K562 (cell line): Measurements from ENCODE around the gene DLL4. TPM values are rescaled to one million over a fixed set of nuclear protein-coding genes. Genes with fewer than 3 reads are reported as not detected.

Source experiments
- BDP1 ChIP-seq: IDR thresholded peaks from 3 replicates; pipeline ENCODE4 v1.6.1; 2011; ENCODE audit not compliant: insufficient read length, insufficient read depth
- CCNT2 ChIP-seq: IDR thresholded peaks from 2 replicates; pipeline ENCODE4 v1.6.1; 2011; ENCODE audit warnings: borderline replicate concordance, low read depth, mild to moderate bottlenecking, moderate library complexity, mixed read lengths, low read length; ENCODE audit not compliant: insufficient read length; ENCODE audit errors: extremely low read depth
- DNMT1 ChIP-seq: fragments of 450-650 bp; IDR thresholded peaks from 2 replicates; pipeline ENCODE4 v1.6.1; 2016; ENCODE audit warnings: antibody characterized with exemption, mild to moderate bottlenecking
- GABPB1 ChIP-seq: sonication (generic); formaldehyde crosslinking; IDR thresholded peaks from 2 replicates; pipeline ENCODE4 v1.8.0; 2022; ENCODE audit warnings: mild to moderate bottlenecking, missing genetic modification reagents
- JUNB ChIP-seq: fragments of 450-650 bp; formaldehyde crosslinking; conservative IDR thresholded peaks from 2 replicates; pipeline ENCODE4 v1.4.0; 2020; ENCODE audit warnings: mild to moderate bottlenecking
- LARP7 ChIP-seq: fragments of 450-650 bp; IDR thresholded peaks from 2 replicates; pipeline ENCODE4 v1.6.1; 2016
- NR0B1 ChIP-seq: fragments of 450-650 bp; IDR thresholded peaks from one replicate; pipeline ENCODE4 v1.6.1; 2018; ENCODE audit warnings: mild to moderate bottlenecking, moderate library complexity; ENCODE audit not compliant: partially characterized antibody
- POLR3G ChIP-seq: IDR thresholded peaks from 2 replicates; pipeline ENCODE4 v1.6.1; 2011; ENCODE audit not compliant: insufficient read length, insufficient replicate concordance; ENCODE audit errors: extremely low read depth
- RBM14 ChIP-seq: fragments of 200-400 bp; formaldehyde crosslinking; IDR thresholded peaks from 2 replicates; pipeline ENCODE4 v1.6.1; 2018; ENCODE audit warnings: low read depth, mild to moderate bottlenecking, low read length, moderate library complexity, borderline replicate concordance; ENCODE audit not compliant: insufficient read depth
- RREB1 ChIP-seq: fragments of 250-450 bp; sonication (Bioruptor Pico); IDR thresholded peaks from 2 replicates; pipeline ENCODE4 v1.4.0; 2020
- ZBTB9 ChIP-seq: fragments of 450-650 bp; formaldehyde crosslinking; IDR thresholded peaks from 2 replicates; pipeline ENCODE4 v1.4.0; 2020; ENCODE audit warnings: mild to moderate bottlenecking, moderate library complexity
- ZEB2 ChIP-seq: fragments of 450-650 bp; IDR thresholded peaks from 2 replicates; pipeline ENCODE4 v1.6.1; 2016
- ZNF696 ChIP-seq: fragments of 250-450 bp; sonication (Bioruptor Pico); conservative IDR thresholded peaks from 2 replicates; pipeline ENCODE4 v1.4.0; 2020; ENCODE audit warnings: mild to moderate bottlenecking, moderate library complexity
- polyA plus RNA-seq, 8 experiments: library from polyadenylated mRNA; depleted of rRNA in 4 of 8; stranded (reverse) in 5 of 8; unstranded in 3 of 8; fragments of >200 nt; fragmentation: Nextera tagmentation in 2 of 8; fragmentation: Illumina TruSeq in 1 of 8; extraction: Ambion mirVana in 2 of 8; extraction: Trizol in 1 of 8; gene quantifications; 2 replicates each; pipeline versions ENCODE4 v1.2.1 to v1.2.3, GENCODE V29; 2011 to 2014; ENCODE audit warnings: inconsistent platforms in 1 of 8, missing spikeins in 1 of 8
- total RNA-seq, 7 experiments: library from RNA; depleted of rRNA in 6 of 7; stranded (reverse); fragments of >200 nt in 6 of 7; fragmentation: Illumina TruSeq in 2 of 7; extraction: Trizol in 2 of 7; gene quantifications; 2 replicates each; pipeline versions ENCODE4 v1.2.1 to v1.2.3, GENCODE V29; 2011 to 2021; ENCODE audit warnings: low replicate concordance in 1 of 7
- TF ChIP-seq, protein P1 (sequence below): fragments of 450-650 bp; formaldehyde crosslinking; IDR thresholded peaks from 2 replicates; pipeline ENCODE4 v1.4.0; 2022; ENCODE audit warnings: missing genetic modification characterization
- TF ChIP-seq, protein P2 (sequence below): conservative IDR thresholded peaks from 2 replicates; pipeline ENCODE4 v1.6.1; 2011; ENCODE audit warnings: low read depth, mild to moderate bottlenecking, low read length; ENCODE audit not compliant: control insufficient read depth

The DLL4 gene
- total and polyA plus RNA-seq, 9 of the 15 experiments (the other 6 are each of a cell fraction or from before 2014, with no cell fraction given) = 0.04 to 1.1 (median 0.41) TPM; not detected in 1

DNA sequence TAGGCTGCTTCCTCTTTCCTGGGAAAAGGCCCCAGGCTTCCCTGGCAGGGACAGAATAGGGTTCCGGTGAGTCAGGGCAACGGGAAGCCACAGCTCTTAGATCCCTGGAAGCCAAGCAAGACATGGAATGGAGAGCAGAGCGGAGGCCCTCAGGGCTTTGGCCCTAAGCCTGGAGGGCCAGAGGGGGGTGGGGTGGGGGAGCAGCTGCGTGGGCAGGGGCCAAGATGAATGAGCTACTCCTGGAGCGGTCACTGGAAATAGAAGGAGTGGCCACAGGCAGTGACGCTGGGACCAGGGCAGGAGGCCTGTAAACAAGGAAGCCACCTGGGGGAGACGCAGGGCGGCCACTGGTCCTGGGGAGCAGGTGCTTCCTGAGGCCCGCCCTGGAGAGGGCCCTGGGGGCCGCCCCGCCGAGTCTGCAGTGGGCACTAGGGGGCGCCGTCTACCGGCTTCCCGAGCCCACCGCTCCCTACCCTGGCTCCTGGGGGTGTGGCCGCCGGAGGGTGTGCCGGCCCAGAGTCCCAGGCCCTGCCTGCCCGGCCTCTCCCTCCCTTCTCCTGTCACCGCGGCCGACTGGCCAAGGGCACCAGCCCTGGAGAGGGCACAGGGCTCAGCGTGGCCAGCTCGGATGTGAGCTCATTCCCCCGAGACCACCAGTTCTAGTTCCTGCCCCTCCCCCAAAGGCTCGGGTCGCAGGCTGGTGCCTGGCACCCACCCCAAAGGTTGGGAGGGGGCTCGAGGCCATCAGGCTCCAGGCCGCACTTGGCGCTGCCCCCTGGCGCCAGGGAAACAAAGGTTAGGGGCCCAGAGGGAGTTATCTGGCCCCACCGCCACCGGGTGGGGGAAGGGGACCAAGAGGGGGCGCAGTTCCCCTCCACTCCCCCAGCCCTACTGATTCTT is 22.8 kb upstream of the DLL4 start (continued):
- TF ChIP-seq POLR3G (no peak), ZEB2 (no peak), NR0B1 (no peak), RREB1 (CRISPR knock-in tag) (no peak), ZNF696 (CRISPR knock-in tag) (no peak), ZBTB9 (peak; percentile 55; the same call in 1 of the 2 replicates), BDP1 (no peak), LARP7 (0 out of 2 replicates have a peak, but pooled peaks have one; percentile 16), RBM14 (no peak), JUNB (no peak), GABPB1 (CRISPR knock-in tag) (0 out of 2 replicates have a peak, but pooled peaks have one; percentile 6), DNMT1 (no peak), CCNT2 (peak; percentile 64)
- TF ChIP-seq, protein P1, sequence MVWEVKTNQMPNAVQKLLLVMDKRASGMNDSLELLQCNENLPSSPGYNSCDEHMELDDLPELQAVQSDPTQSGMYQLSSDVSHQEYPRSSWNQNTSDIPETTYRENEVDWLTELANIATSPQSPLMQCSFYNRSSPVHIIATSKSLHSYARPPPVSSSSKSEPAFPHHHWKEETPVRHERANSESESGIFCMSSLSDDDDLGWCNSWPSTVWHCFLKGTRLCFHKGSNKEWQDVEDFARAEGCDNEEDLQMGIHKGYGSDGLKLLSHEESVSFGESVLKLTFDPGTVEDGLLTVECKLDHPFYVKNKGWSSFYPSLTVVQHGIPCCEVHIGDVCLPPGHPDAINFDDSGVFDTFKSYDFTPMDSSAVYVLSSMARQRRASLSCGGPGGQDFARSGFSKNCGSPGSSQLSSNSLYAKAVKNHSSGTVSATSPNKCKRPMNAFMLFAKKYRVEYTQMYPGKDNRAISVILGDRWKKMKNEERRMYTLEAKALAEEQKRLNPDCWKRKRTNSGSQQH (CRISPR knock-in tag) = 0 out of 2 replicates have a peak, but pooled peaks have one; percentile 15
- TF ChIP-seq, protein P2, sequence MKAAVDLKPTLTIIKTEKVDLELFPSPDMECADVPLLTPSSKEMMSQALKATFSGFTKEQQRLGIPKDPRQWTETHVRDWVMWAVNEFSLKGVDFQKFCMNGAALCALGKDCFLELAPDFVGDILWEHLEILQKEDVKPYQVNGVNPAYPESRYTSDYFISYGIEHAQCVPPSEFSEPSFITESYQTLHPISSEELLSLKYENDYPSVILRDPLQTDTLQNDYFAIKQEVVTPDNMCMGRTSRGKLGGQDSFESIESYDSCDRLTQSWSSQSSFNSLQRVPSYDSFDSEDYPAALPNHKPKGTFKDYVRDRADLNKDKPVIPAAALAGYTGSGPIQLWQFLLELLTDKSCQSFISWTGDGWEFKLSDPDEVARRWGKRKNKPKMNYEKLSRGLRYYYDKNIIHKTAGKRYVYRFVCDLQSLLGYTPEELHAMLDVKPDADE = peak; percentile 43; the same call in 1 of the 2 replicates
